SIG-M5 (cell line): ENCODE measurements around the gene LARP7.
"Not testable (repeated sequence)": the region's sequence is repeated elsewhere in the genome, so short reads cannot be mapped to it uniquely, and the experiment has no call there.

Experiments used
- DNase-seq: peaks from one replicate; lab custom pipeline; 2025; lab: John Stamatoyannopoulos, UW

LARP7 gene

GRCh38 chr4:112650332-112650731 is 13.4 kb downstream of the LARP7 start:
- no peak for DNase-seq

GRCh38 chr4:112651641-112652040 is 14.7 kb downstream of the LARP7 start:
- no peak for DNase-seq

GRCh38 chr4:112652216-112652615 is 15.3 kb downstream of the LARP7 start:
- DNase-seq = no peak

GRCh38 chr4:112655270-112655669 is 18.3 kb downstream of the LARP7 start:
- DNase-seq = no peak

- DNase-seq = not testable (repeated sequence)
Measured at GRCh38 chr4:112656115-112656514, 19.2 kb downstream of the LARP7 start.

GRCh38 chr4:112664611-112665010 is 27.7 kb downstream of the LARP7 start:
- no peak for DNase-seq

- no peak for DNase-seq
Measured at GRCh38 chr4:112668131-112668530, 31.2 kb downstream of the LARP7 start.

- no peak for DNase-seq
Measured at GRCh38 chr4:112673076-112673475, 36.1 kb downstream of the LARP7 start.

- no peak for DNase-seq
Measured at GRCh38 chr4:112673686-112674085, 36.7 kb downstream of the LARP7 start.

GRCh38 chr4:112674376-112674775 is 37.4 kb downstream of the LARP7 start:
- no peak for DNase-seq

- DNase-seq = no peak
Measured at GRCh38 chr4:112677519-112678091, 40.7 kb downstream of the LARP7 start.

- no peak for DNase-seq
Measured at GRCh38 chr4:112680996-112681395, 44.1 kb downstream of the LARP7 start.

- no peak for DNase-seq
Measured at GRCh38 chr4:112693507-112693906, 56.6 kb downstream of the LARP7 start.

- no peak for DNase-seq
Measured at GRCh38 chr4:112700679-112701078, 63.7 kb downstream of the LARP7 start.

GRCh38 chr4:112702892-112703291 is 65.9 kb downstream of the LARP7 start:
- DNase-seq = no peak

- no peak for DNase-seq
Measured at GRCh38 chr4:112704322-112704721, 67.4 kb downstream of the LARP7 start.

GRCh38 chr4:112704991-112705845 is 68.3 kb downstream of the LARP7 start:
- no peak for DNase-seq

- DNase-seq = not testable (repeated sequence)
Measured at GRCh38 chr4:112705891-112706839, 69.2 kb downstream of the LARP7 start.

- DNase-seq = no peak
Measured at GRCh38 chr4:112706840-112707207, 69.9 kb downstream of the LARP7 start.
